ENCODE measurements around the gene EHMT1. TPM values are rescaled to one million over a fixed set of nuclear protein-coding genes. Genes with fewer than 3 reads are reported as not detected.

EHMT1 gene
- total RNA-seq, 4 donors from 2014 or later, result 96.4 to 136 (median 118) TPM

GRCh38 chr9:137793196-137793841, 174.5 kb downstream of the EHMT1 start:
- Histone ChIP-seq H3K4me3 (no peak overlapping the region), H3K27ac (no peak overlapping the region), H3K27me3 (no peaks in the 10 kb centered on the region), H3K4me1 (no peaks in the 10 kb centered on the region), H3K9me3 (no peaks in the 10 kb centered on the region), H3K36me3 (peaks cover 0 to 92% (median 32%) of the 10 kb centered on the region in 3 donors)
- DNase-seq (ENCODE audit: low spot score in 2 of 2), result no peak
- 93% methylated on average over 13 of the region's 13 CpGs for WGBS, 2 donors
- TF ChIP-seq EP300 (IDR thresholded peaks at IDR 0.05), result no peak
- no peak for TF ChIP-seq POLR2A (IDR thresholded peaks at IDR 0.05)
- TF ChIP-seq CTCF (IDR thresholded peaks at IDR 0.05), result no peak

- 87 to 90% methylated on average over 9 of the region's 9 CpGs for WGBS, 2 donors
- Histone ChIP-seq H3K27ac (no peak overlapping the region), H3K36me3 (peaks cover 0 to 94% (median 38%) of the 10 kb centered on the region in 3 donors), H3K9me3 (no peaks in the 10 kb centered on the region), H3K27me3 (no peaks in the 10 kb centered on the region), H3K4me3 (no peak overlapping the region), H3K4me1 (no peaks in the 10 kb centered on the region)
- TF ChIP-seq POLR2A (IDR thresholded peaks at IDR 0.05), result no peak
- no peak for TF ChIP-seq EP300 (IDR thresholded peaks at IDR 0.05)
- no peak for TF ChIP-seq CTCF (IDR thresholded peaks at IDR 0.05)
- DNase-seq (ENCODE audit: low spot score in 2 of 2), result no peak
Observed at GRCh38 chr9:137795156-137795666, 176.4 kb downstream of the EHMT1 start.

- Histone ChIP-seq H3K9me3 (no peaks in the 10 kb centered on the region), H3K27me3 (no peaks in the 10 kb centered on the region), H3K36me3 (peaks cover 0 to 94% (median 36%) of the 10 kb centered on the region in 3 donors), H3K4me1 (no peaks in the 10 kb centered on the region), H3K27ac (no peak overlapping the region), H3K4me3 (no peak overlapping the region)
- no peak for TF ChIP-seq POLR2A (IDR thresholded peaks at IDR 0.05)
- no peak for TF ChIP-seq CTCF (IDR thresholded peaks at IDR 0.05)
- no peak for TF ChIP-seq EP300 (IDR thresholded peaks at IDR 0.05)
- no peak for DNase-seq (ENCODE audit: low spot score in 2 of 2)
- WGBS, 2 donors, result 94 to 97% methylated on average over 19 of the region's 19 CpGs
Observed at GRCh38 chr9:137797206-137798120, 178.7 kb downstream of the EHMT1 start.

GRCh38 chr9:137798142-137798541, 179.3 kb downstream of the EHMT1 start:
- Histone ChIP-seq H3K9me3 (no peaks in the 10 kb centered on the region), H3K36me3 (peaks cover 0 to 94% (median 30%) of the 10 kb centered on the region in 3 donors), H3K4me3 (no peak overlapping the region), H3K27me3 (no peaks in the 10 kb centered on the region), H3K27ac (no peak overlapping the region), H3K4me1 (no peaks in the 10 kb centered on the region)
- 96 to 97% methylated on average over 9 of the region's 9 CpGs for WGBS, 2 donors
- no peak for DNase-seq (ENCODE audit: low spot score in 2 of 2)
- TF ChIP-seq CTCF (IDR thresholded peaks at IDR 0.05) (no peak), POLR2A (IDR thresholded peaks at IDR 0.05) (no peak), EP300 (IDR thresholded peaks at IDR 0.05) (no peak)
